IgD-negative memory B cell (primary cell): ENCODE measurements around the gene ABAT. TPM values are rescaled to one million over a fixed set of nuclear protein-coding genes. Genes with fewer than 3 reads are reported as not detected.

Source experiments
- H3K27ac Mint-ChIP-seq, 3 donors: one replicate each; pipeline ENCODE4 v1.8.0; 2020 to 2022; ENCODE audit warnings: mild to moderate bottlenecking in 3 of 3, mixed read lengths in 3 of 3, moderate library complexity in 1 of 3
- H3K27me3 Mint-ChIP-seq: one replicate; pipeline ENCODE4 v1.8.0; 2021; ENCODE audit warnings: mixed read lengths
- H3K36me3 Mint-ChIP-seq: one replicate; pipeline ENCODE4 v1.8.0; 2020; ENCODE audit warnings: mild to moderate bottlenecking, mixed read lengths
- H3K4me1 Mint-ChIP-seq, 3 donors: one replicate each; pipeline ENCODE4 v1.8.0; 2020 to 2022; ENCODE audit warnings: mixed read lengths in 3 of 3, mild to moderate bottlenecking in 1 of 3
- H3K4me3 Mint-ChIP-seq, 4 donors: one replicate each; pipeline ENCODE4 v1.8.0; 2020 to 2022; ENCODE audit warnings: mild to moderate bottlenecking in 4 of 4, mixed read lengths in 4 of 4, moderate library complexity in 3 of 4
- H3K9me3 Mint-ChIP-seq, 3 donors: one replicate each; pipeline ENCODE4 v1.8.0; 2020 to 2021; ENCODE audit warnings: mixed read lengths in 3 of 3, mild to moderate bottlenecking in 1 of 3
- polyA plus RNA-seq: library from polyadenylated mRNA; unstranded; fragments of 300-500 nt; fragmentation: Illumina TruSeq; gene quantifications from one replicate; pipeline ENCODE4 v1.2.3, GENCODE V29; 2021

Gene ABAT
- polyA plus RNA-seq, 1 donor from 2014 or later, result 3.3 TPM

DNA sequence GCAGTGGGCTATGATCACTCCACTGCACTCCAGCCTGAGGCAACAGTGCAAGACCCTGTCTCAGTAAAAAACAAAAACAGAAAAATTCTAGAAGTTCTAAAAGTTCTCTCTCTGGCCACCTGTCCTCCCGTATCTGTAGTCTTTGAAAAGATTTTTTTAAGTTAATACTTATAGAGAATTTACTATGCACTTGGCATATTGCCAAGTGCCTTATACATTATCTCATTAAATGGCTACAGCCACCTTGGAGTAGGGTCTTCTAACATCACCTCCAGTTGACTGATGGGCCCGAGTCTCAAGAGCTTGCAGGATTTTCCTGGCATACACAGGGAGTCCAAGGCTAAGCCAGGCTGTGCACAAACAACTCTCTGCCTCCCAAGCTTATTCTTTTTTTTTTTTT, 78.3 kb downstream of the ABAT start:
- H3K4me1 Mint-ChIP-seq, result no peaks in the 10 kb centered on the region
- no peak overlapping the region for H3K27ac Mint-ChIP-seq
- peaks cover 3% of the 10 kb centered on the region for H3K36me3 Mint-ChIP-seq
- no peaks in the 10 kb centered on the region for H3K27me3 Mint-ChIP-seq
- no peaks in the 10 kb centered on the region for H3K9me3 Mint-ChIP-seq
- no peak overlapping the region for H3K4me3 Mint-ChIP-seq

DNA sequence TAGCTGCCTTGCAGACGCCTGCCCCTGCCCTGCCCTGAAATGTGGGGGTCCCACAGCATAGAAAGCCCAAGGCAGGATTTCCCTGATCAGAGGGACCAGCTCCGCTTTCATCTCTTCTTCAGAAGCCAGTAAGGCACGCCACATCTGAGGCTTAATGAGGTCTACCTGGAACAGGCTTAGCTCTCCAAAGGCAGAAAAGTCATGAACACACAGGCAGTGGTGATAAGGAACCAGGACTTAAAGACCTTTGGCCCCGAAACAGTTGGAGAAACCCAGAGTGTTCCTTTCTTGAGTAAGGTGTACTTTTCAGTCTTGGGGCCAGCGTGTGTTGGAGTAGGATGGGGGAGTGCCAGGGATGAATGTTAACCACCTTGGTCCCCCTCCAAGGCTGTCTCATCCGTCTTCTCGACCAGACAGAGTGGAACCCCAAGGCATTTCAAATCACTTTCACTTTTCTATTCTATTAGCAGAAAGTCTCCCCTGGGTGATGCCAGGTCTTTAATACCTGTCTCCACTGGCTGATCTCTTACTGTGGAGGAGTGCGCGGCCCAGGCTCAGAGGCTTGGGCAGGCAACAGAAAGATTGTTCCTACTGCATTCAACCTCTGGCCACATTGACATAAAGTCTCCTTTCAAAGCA, 79.1 kb downstream of the ABAT start:
- H3K9me3 Mint-ChIP-seq, result no peaks in the 10 kb centered on the region
- no peaks in the 10 kb centered on the region for H3K27me3 Mint-ChIP-seq
- no peak overlapping the region for H3K4me3 Mint-ChIP-seq
- no peaks in the 10 kb centered on the region for H3K4me1 Mint-ChIP-seq
- H3K27ac Mint-ChIP-seq, result no peak overlapping the region
- H3K36me3 Mint-ChIP-seq, result peaks cover 3% of the 10 kb centered on the region

DNA sequence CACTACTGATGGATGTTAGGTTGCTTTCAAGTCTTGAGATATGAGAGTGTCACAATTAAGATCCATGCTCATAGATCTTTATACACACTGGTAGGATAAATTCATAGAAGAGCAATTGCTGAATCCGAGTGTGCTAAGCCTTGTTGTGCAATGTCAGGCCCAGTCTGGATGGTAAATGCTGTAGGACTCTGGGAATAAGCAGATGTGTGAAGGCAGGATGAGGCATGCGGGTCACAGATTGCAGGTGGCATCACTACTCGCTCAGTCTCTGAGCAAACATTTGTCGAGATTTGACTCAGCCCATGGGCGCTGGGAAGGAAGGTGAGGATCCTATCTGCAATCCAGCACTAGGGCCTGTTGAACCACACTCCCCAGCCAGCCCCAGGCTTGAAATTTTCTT, 82.3 kb downstream of the ABAT start:
- H3K36me3 Mint-ChIP-seq, result peaks cover 16% of the 10 kb centered on the region
- no peak overlapping the region for H3K27ac Mint-ChIP-seq
- H3K4me3 Mint-ChIP-seq, result no peak overlapping the region
- H3K4me1 Mint-ChIP-seq, result no peaks in the 10 kb centered on the region
- no peaks in the 10 kb centered on the region for H3K9me3 Mint-ChIP-seq
- H3K27me3 Mint-ChIP-seq, result no peaks in the 10 kb centered on the region

DNA sequence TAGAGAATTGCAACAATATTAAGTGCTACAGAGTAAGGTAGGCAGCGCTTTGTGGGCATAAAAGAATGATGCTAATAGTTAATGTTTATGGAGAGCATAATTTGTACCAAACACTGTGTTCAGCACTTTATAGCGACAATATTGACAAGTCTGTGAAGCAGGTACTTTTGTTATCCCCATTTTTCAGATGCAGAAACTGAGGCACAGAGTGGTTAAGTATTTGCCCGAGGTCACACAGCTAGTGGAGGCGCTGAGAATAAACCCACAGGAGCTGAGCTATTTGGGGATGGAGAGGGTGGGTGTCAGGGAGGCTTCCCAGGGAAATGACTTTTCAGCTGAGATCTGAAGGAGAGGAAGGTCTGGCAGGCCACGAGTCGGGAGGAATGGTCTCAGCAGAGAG, 83.6 kb downstream of the ABAT start:
- Mint-ChIP-seq H3K9me3 (no peaks in the 10 kb centered on the region), H3K27ac (no peak overlapping the region), H3K27me3 (no peaks in the 10 kb centered on the region), H3K36me3 (peaks cover 19% of the 10 kb centered on the region), H3K4me3 (no peak overlapping the region), H3K4me1 (no peaks in the 10 kb centered on the region)

DNA sequence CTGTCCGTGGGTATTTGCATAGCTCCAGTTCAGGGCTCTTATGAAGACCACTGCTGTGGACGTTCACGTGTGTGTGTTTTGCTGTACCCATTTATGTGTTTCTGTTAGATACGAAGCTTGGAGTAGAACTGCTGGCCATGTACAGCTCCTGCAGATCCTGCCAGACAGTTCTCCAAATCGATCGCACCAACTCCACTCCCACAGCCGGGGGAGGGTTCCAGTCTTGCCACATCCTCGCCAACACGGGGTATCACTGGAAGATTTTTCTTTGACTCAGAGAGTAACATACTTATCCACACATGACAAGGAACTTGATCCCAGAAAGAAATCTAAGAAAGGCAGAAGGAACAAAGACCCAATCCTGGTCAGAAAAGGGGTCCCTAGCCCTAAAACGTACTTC, 85.6 kb downstream of the ABAT start:
- no peaks in the 10 kb centered on the region for H3K9me3 Mint-ChIP-seq
- peaks cover 19% of the 10 kb centered on the region for H3K36me3 Mint-ChIP-seq
- H3K4me1 Mint-ChIP-seq, result no peaks in the 10 kb centered on the region
- no peak overlapping the region for H3K4me3 Mint-ChIP-seq
- H3K27me3 Mint-ChIP-seq, result no peaks in the 10 kb centered on the region
- peak overlapping the region in 1 of 3 donors; percentile 64 for H3K27ac Mint-ChIP-seq

DNA sequence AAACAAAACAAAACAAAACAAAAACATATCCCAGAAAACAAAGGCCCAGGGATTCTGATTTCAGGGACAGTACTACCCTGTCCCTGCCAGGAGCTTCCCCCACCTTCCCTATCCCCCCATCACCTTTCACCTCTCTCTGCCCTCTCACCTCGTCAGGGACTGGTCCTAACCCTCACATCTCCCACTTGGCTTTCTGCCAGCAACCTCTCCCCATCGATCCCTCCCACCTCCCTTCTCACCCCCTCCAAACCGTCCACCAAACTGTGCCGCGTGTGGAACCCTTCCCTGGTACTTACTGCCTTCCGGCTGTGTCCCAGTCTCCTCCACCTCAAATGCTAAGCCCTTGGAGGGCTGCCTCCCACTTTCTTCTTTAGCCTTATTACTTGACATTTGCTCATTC, 86.7 kb downstream of the ABAT start:
- H3K4me1 Mint-ChIP-seq, result no peaks in the 10 kb centered on the region
- H3K36me3 Mint-ChIP-seq, result peaks cover 17% of the 10 kb centered on the region
- H3K4me3 Mint-ChIP-seq, result no peak overlapping the region
- H3K9me3 Mint-ChIP-seq, result no peaks in the 10 kb centered on the region
- H3K27me3 Mint-ChIP-seq, result no peaks in the 10 kb centered on the region
- H3K27ac Mint-ChIP-seq, result no peak overlapping the region

DNA sequence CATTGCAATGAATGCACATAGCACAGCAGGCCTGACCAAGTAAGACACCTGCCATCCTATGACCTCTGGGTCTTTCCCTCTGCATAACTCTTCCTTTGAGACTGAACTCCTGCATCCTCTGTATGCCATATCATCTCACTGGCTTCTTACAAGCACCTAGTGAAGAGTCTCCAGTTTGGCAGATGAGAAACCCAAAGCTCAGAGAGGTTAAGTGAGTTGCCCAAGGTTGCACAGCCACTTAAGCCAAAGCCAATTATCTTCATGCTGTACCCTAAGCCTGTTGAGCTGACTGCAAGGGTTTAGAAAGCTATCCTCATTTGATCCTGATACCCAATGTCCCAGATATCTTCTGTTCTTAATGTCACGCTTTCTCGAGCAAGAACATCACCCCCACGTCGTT, 87.8 kb downstream of the ABAT start:
- Mint-ChIP-seq H3K27ac (no peak overlapping the region), H3K9me3 (no peaks in the 10 kb centered on the region), H3K4me1 (no peaks in the 10 kb centered on the region), H3K4me3 (no peak overlapping the region), H3K27me3 (no peaks in the 10 kb centered on the region), H3K36me3 (peaks cover 17% of the 10 kb centered on the region)

DNA sequence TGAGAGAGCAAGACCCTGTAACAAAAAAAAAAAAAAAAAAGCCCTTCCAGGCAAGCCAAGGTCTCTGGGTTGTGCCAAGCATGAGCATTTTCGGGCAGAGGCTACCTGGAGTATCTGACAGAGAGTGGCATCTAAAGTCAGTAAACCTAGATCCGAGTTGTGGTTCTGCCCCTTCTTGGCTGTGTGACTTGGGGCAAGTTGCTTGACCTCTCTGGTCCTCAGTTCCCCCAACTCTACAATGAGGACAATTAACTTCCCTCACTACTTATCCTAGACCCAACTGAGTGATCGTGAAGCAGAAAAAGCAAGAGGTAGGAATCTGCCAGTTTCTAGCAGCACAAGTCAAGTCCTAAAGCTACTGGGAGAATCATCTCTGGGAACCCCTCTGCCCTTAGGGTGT, 88.7 kb downstream of the ABAT start:
- Mint-ChIP-seq H3K4me3 (no peak overlapping the region), H3K27me3 (no peaks in the 10 kb centered on the region), H3K36me3 (peaks cover 17% of the 10 kb centered on the region), H3K4me1 (no peaks in the 10 kb centered on the region), H3K9me3 (no peaks in the 10 kb centered on the region), H3K27ac (no peak overlapping the region)

DNA sequence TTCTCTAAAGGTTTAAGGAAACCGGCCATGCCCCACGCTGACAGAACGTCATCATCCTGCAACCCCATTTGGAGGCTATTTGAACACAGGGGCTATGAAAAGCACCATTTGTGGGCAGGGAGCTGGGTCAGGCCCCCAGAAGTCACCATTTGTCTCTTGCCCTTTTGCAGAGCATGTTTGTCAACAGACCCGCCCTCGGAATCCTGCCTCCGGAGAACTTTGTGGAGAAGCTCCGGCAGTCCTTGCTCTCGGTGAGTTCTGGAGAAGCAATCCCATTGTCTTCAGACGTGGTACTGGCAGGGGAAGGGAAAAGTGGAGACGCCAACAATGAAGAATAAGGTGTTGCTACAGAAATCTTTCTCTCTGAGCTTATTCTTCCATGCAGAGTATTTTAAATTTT, 89.5 kb downstream of the ABAT start:
- no peak overlapping the region for H3K27ac Mint-ChIP-seq
- H3K4me1 Mint-ChIP-seq, result no peaks in the 10 kb centered on the region
- no peaks in the 10 kb centered on the region for H3K27me3 Mint-ChIP-seq
- no peak overlapping the region for H3K4me3 Mint-ChIP-seq
- no peaks in the 10 kb centered on the region for H3K9me3 Mint-ChIP-seq
- H3K36me3 Mint-ChIP-seq, result peaks cover 17% of the 10 kb centered on the region

DNA sequence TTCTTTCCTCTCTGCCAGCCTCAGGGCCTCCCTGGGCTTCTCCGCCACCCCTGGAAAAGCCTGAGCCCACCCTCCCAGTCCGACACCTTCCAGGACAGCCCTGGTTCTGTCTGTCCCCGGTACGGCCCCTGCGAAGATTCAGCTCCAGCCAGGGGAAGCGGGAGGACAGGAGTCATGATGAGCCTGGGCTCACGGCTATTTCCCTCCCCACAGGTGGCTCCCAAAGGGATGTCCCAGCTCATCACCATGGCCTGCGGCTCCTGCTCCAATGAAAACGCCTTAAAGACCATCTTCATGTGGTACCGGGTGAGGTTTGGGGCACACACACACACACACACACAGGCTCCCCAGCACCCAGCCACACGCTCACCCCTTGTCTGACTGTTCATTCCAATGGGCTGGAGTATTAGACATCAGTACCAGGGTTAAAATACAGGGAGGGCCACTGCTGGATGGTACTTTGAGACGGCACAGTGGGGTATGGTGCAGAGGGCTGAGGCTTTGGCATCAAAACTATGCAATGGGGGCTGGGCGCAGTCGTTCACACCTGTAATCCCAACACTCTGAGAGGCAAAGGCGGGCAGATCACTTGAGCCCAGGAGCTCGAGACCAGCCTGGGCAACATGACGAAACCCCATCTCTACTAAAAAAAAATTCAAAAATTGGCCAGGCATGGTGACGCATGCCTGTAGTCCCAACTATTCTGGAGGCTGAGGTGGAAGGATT, 90.3 kb downstream of the ABAT start:
- Mint-ChIP-seq H3K27me3 (no peaks in the 10 kb centered on the region), H3K27ac (peak overlapping the region in 1 of 3 donors; percentile 82), H3K4me1 (no peaks in the 10 kb centered on the region), H3K36me3 (peaks cover 14% of the 10 kb centered on the region), H3K4me3 (no peak overlapping the region), H3K9me3 (no peaks in the 10 kb centered on the region)

DNA sequence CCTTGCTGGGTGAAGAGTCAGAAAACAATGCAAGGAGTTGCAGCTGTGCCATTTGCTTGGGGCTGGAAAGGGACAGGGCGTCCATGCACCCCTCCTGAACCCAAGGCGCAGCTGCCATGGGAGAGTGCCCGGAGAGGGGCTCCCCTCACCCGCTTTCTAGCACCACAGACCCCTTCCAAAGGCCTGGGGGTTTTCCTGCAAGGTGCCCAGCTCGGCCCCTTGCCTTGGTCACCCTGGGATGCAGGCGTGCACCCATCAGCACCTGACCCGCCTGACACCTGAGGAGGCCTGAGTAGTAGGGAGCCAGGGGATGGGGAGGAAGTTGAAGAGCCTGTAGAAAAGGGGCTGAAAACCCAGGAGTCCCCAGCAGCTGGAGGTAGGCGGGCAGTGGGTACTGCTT, 92.8 kb downstream of the ABAT start:
- Mint-ChIP-seq H3K4me1 (no peaks in the 10 kb centered on the region), H3K4me3 (no peak overlapping the region), H3K9me3 (no peaks in the 10 kb centered on the region), H3K27me3 (no peaks in the 10 kb centered on the region), H3K27ac (no peak overlapping the region), H3K36me3 (peaks cover 7% of the 10 kb centered on the region)

DNA sequence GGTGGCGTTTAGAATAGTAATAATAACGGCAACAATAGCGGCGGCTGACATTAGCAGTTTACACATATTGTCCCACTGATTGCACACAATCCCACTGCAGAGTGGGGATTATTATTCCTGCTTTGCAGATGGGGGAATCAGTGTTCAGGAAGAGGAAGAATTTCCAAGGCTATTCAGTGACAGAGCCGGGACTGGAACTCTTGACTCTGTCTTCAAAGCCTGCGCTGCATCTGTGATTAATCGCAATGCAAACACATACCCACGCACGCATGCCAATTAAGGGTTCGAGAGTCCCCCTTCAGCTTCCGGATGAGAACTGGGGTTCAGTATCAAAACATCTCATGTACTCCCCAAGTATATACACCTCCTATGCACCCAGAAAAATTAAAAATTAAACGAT, 93.9 kb downstream of the ABAT start:
- no peaks in the 10 kb centered on the region for H3K27me3 Mint-ChIP-seq
- H3K27ac Mint-ChIP-seq, result no peak overlapping the region
- no peaks in the 10 kb centered on the region for H3K4me1 Mint-ChIP-seq
- peaks cover 10% of the 10 kb centered on the region for H3K36me3 Mint-ChIP-seq
- H3K4me3 Mint-ChIP-seq, result no peak overlapping the region
- H3K9me3 Mint-ChIP-seq, result no peaks in the 10 kb centered on the region

DNA sequence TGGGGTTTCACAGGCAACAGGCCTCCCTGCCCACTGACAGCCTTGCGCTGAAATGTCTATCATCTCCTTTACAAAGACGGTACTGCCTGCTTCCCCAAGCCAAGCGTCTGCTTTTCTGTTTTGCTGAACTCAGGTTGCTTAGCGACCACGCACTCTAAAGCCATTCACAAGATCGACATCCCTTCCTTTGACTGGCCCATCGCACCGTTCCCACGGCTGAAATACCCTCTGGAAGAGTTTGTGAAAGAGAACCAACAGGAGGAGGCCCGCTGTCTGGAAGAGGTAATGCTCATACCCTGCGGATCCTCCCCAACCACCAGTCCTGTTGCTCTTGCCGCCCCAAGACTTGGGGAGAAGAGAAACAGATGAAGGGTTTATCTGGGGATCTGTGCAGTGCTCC, 94.3 kb downstream of the ABAT start:
- Mint-ChIP-seq H3K27me3 (no peaks in the 10 kb centered on the region), H3K4me1 (no peaks in the 10 kb centered on the region), H3K9me3 (no peaks in the 10 kb centered on the region), H3K36me3 (peaks cover 13% of the 10 kb centered on the region), H3K27ac (no peak overlapping the region), H3K4me3 (no peak overlapping the region)

DNA sequence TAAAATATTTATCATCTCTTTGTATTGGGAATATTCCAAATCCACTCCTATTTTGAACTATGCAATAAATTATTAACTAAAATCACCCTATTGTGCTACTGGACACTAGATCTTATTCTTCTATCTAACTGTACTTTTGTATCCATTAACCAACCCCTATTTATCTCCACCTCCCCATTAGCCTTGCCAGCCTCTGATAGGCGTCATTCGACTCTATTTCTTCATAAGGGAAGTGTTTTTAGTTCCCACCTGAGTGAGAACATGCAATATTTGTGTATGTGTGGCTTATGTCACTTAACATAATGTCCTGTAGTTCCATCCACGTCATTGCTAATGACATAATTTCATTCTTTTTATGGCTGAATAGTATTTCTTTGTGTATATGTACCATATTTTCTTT, 99.1 kb downstream of the ABAT start:
- Mint-ChIP-seq H3K36me3 (peaks cover 13% of the 10 kb centered on the region), H3K4me3 (no peak overlapping the region)

DNA sequence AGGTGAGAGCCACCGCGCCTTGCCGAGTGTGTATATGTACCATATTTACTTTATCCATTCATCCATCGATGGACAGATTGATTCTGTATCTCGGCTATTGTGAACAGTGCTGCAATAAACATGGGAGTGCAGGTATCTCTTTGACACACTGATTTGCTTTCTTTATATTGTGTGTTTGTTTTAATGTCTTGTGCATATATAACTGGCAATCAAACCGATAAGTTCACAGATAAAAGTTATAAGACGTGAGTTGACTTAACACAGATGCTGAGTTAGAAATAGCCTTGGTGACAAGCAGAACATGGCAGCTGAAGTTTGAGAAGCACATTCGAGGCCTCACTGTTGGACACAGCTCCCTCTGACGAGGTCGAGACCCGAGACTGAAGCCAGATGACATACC, 99.8 kb downstream of the ABAT start:
- Mint-ChIP-seq H3K4me3 (no peak overlapping the region), H3K27me3 (no peaks in the 10 kb centered on the region), H3K27ac (no peak overlapping the region), H3K4me1 (no peaks in the 10 kb centered on the region), H3K36me3 (peaks cover 13% of the 10 kb centered on the region), H3K9me3 (no peaks in the 10 kb centered on the region)

More for the DNA sequence above, 99.1 kb downstream of the ABAT start:
- Mint-ChIP-seq H3K27me3 (no peaks in the 10 kb centered on the region), H3K27ac (no peak overlapping the region), H3K9me3 (no peaks in the 10 kb centered on the region), H3K4me1 (no peaks in the 10 kb centered on the region)

DNA sequence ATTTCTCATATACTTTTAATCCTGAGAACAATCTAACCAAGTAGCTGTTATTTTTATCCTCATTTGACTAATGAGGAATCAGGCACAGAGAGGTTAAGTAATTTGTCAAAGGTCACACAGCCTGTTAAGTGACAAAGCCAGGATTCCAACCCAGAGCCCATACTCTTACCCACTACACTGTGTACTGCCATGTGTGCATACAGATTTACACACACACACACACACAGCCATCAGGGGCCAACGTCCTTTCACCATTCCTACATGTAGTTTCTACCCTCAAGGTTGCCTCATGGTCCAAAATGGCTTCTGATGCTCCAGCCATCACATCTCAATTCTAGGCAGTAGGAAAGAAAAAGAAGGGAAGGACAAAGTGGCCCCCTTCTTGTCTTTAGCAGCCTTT, 100.9 kb downstream of the ABAT start:
- H3K36me3 Mint-ChIP-seq, result peaks cover 10% of the 10 kb centered on the region
- no peaks in the 10 kb centered on the region for H3K4me1 Mint-ChIP-seq
- H3K9me3 Mint-ChIP-seq, result no peaks in the 10 kb centered on the region
- no peaks in the 10 kb centered on the region for H3K27me3 Mint-ChIP-seq
- no peak overlapping the region for H3K27ac Mint-ChIP-seq
- no peak overlapping the region for H3K4me3 Mint-ChIP-seq
